ENCODE results near the gene RAB7B.

DNA sequence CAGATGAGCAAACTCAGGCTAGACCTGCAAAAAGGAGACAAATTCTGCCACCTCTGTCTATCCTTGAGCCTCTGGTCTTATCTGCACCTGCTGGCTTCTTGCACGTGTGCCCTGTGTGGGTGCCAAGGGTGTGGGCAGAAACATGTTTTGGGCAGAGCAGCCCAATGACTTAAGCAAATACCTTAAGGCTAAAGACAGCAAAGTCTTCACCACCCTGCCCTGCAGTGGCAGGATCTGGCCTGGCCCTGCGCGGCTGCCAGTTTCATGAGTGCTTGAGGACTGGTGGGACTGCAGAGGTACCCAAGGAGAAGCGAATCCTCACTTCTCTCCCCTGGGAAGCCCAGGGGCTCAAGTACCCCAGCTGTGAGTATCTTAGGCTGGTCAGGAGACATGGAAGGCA is 56.2 kb downstream of the RAB7B start:
- TF ChIP-seq, protein P1, sequence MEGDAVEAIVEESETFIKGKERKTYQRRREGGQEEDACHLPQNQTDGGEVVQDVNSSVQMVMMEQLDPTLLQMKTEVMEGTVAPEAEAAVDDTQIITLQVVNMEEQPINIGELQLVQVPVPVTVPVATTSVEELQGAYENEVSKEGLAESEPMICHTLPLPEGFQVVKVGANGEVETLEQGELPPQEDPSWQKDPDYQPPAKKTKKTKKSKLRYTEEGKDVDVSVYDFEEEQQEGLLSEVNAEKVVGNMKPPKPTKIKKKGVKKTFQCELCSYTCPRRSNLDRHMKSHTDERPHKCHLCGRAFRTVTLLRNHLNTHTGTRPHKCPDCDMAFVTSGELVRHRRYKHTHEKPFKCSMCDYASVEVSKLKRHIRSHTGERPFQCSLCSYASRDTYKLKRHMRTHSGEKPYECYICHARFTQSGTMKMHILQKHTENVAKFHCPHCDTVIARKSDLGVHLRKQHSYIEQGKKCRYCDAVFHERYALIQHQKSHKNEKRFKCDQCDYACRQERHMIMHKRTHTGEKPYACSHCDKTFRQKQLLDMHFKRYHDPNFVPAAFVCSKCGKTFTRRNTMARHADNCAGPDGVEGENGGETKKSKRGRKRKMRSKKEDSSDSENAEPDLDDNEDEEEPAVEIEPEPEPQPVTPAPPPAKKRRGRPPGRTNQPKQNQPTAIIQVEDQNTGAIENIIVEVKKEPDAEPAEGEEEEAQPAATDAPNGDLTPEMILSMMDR (IDR thresholded peaks at IDR 0.05) = no peak
- no peak for TF ChIP-seq POLR2A (IDR thresholded peaks at IDR 0.05)

All from lower leg skin (tissue), 3 donors.